ENCODE results near the gene SMARCD3.

SMARCD3 gene

DNA sequence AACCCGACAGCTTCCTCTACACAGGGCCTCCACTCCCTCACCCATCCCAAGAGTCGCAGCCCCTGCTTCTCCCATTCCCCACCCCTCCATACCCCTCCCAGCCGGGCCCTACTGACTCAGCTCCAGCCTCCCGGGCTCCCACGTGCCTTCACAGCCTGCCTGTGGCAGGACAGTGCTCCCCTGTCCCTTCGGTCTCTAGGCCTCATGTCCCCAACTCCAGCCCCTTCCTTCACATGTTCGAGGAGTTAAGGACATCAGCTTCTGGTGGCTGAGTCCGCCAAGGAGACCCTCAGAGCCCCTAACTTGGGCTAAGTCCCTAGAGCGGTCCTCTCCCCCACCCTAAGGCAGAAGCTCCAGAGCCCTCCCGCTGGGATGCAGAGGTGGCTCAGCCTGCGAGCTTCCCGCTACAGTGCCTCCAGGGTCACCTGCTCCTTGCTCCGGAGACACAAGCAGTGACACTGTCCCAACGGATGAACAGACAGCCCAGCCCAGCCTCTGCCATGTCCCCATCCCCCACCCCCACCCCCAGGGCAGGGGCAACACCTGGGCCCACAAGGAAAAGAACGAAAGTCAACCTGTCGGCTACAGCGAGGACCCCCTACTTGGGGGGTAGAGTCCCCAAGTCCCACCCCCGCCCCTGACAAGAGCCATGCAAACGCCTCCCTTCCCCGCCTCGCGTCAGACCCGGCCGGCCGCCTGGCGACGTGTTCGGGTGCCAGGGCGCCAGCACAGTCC is 716 bp downstream of the SMARCD3 start:
- no peak for DNase-seq (ENCODE audit: low read depth)

GRCh38 chr7:151246851-151247580 is 1.5 kb downstream of the SMARCD3 start:
- no peak for DNase-seq (ENCODE audit: low read depth)

DNA sequence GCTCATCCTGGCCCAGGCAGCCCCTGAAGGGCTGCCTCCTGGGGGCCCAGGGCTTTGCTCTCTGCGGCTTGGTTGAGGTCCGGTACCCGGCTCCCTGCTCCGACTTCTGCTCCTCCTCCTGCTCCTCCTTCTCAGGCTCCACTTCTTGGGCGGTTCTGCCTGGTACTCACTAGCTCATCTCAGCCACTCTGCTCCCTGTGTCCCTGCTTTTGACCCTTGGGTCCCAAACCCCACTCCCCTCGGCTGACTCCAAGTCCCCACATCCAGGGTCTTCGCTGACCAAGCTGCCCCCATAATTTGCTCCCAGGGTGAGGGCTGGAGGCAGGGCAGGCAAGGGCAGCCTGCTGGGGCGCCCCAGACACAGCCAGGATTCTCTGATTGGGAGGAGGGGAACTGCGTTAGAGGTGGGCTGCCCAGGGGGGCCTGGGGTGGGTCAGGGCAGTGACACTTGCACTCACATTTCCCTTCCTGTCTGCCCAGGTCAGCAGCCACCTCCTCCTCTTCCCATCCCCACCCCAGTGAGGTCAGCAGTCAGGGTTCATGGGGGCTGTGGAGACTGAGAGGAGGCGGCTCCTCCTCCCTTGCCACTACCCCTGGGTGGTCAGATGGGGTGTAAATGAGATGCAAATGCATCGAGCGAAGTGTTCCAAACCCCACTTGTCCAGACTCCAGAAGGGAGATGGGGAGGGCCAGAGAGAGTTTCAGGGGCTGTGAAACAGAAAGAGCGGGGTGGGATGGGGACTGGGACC is 2.2 kb downstream of the SMARCD3 start:
- no peak for DNase-seq (ENCODE audit: low read depth)

DNA sequence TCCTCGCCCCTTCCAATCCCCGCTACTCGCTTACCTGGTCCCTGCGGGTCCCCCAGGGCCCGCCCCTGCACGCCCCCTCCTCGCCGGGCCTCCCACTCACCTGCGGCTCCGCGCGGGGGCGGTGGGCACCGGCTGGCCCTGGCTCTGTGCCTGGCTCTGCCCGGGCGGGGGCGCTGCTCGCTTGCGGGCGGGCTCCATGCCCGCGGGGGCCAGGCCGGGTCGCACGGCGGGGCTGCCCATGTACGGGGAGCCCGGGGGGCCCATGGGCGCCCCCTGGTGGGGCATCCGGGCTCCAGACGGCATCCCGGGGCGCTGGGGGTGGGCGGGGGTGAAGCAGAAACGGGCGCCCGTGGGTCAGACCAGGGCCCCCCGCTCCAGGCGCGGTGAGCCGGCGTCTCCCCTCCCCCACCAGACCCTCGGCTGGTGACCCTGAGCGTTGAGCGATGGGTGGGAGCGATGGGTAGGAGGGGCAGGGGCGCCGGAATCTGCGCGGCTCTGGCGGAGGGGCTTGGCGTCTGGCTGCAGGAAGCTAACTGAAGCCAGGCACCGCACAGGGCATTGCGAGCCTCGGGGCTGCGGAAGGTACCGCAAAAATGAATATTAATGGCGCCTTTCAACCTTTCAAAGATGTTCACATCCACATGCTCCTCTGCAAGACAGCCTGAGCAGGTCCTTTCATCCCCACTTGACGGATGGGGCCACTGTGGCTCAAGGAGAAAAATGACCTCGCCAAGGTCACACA is 3.0 kb downstream of the SMARCD3 start:
- no peak for DNase-seq (ENCODE audit: low read depth)

GRCh38 chr7:151244841-151245346 is 3.6 kb downstream of the SMARCD3 start:
- DNase-seq (ENCODE audit: low read depth) = no peak

- DNase-seq (ENCODE audit: low read depth) = peak; percentile 35
Measured at GRCh38 chr7:151244196-151244840, 4.2 kb downstream of the SMARCD3 start.

DNA sequence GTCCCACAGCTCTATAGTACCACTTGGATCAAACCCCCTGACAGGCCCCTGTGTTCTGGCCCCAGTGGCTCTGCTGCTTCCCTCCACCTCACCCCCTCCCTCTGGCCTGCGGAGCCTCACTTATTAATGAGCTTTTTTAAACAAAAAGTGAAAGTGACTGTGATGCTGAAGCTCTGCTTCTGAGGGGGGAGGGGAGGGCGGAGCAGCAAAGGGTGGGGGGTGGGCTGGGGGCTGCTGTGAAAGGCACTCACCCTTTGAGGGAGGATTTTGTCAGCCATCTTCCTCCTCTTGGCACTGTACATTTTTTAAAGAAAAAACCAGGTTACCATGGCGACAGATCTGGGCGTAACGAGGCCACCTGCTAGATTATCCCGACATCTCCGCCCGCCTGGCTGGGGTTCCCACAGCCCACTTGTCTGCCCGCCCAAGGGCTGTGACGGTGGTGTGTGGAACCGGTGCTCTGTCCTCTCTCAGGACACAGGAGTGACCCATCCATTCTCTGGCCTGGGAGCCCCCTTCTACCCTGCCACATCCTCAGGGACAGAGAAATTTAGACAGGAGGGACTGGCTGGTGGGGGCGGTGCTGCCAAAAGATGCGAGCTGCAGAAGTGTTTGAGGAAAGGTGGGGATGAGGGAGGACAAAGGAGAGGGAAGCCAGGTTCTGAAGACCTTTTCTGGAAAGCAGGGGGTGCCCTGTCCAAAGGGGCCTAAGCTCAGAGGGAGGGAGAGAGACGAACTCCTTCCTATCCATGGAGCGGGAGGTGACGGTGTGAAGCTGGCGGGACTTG is 4.9 kb downstream of the SMARCD3 start:
- no peak for DNase-seq (ENCODE audit: low read depth)

DNA sequence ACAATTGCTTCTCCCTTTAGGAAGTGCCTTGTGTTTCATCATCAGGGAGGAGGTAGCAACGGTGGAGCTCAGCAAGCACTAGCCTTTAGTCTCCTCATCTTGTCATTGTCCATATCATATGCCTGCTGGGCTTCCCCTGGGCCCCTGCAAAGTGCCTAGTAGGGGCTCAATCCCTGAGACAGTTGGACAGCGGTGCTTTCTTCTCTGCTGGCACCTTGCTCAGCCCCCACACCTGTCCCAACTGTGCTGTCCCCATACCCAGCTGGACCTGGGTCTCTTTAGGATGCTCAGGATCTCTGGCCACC is 5.5 kb downstream of the SMARCD3 start:
- no peak for DNase-seq (ENCODE audit: low read depth)

- no peak for DNase-seq (ENCODE audit: low read depth)
Measured at GRCh38 chr7:151242159-151243044, 6.1 kb downstream of the SMARCD3 start.

- DNase-seq (ENCODE audit: low read depth) = no peak
Measured at GRCh38 chr7:151241755-151242096, 6.8 kb downstream of the SMARCD3 start.

- no peak for DNase-seq (ENCODE audit: low read depth)
Measured at GRCh38 chr7:151240942-151241754, 7.3 kb downstream of the SMARCD3 start.

DNA sequence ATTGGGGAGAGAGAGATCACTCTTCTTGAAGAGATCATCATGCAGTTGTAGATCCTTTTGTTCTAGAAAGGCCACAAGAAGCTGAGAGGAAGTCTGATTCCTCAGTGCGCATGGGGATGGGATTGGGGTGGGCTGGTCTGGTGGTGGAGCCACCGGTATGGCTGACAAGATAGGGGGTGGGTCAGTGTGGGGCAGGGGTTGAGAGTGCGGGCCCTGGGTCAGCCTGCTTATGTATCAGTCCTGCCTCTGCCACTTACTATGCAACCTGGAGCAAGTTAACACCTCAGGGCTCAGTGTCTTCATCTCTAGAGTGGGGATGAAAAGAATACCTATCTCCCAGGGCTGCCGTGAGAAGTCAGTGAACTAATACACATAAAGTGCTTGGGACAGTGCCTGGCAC is 8.0 kb downstream of the SMARCD3 start:
- DNase-seq (ENCODE audit: low read depth) = no peak

- DNase-seq (ENCODE audit: low read depth) = no peak
Measured at GRCh38 chr7:151239837-151240459, 8.5 kb downstream of the SMARCD3 start.

- DNase-seq (ENCODE audit: low read depth) = no peak
Measured at GRCh38 chr7:151238924-151239836, 9.3 kb downstream of the SMARCD3 start.

DNA sequence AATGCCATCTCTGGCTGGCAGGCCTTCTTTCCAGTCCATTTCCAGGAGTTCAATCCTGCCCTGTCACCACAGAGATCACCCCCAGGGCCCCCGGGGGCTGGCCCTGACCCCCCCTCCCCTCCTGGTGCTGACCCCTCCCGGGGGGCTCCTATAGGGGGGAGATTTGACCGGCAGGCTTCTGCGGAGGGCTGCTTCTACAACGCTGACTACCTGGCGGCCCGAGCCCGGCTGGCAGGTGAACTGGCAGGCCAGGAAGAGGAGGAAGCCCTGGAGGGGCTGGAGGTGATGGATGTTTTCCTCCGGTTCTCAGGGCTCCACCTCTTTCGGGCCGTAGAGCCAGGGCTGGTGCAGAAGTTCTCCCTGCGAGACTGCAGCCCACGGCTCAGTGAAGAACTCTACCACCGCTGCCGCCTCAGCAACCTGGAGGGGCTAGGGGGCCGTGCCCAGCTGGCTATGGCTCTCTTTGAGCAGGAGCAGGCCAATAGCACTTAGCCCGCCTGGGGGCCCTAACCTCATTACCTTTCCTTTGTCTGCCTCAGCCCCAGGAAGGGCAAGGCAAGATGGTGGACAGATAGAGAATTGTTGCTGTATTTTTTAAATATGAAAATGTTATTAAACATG is 10.2 kb downstream of the SMARCD3 start:
- no peak for DNase-seq (ENCODE audit: low read depth)

GRCh38 chr7:151237244-151238189 is 11.0 kb downstream of the SMARCD3 start:
- no peak for DNase-seq (ENCODE audit: low read depth)
